GM10847 (cell line): ENCODE measurements around the gene ATP1A3.

ENCODE experiments used
- POLR2A ChIP-seq: IDR thresholded peaks from 2 replicates; pipeline ENCODE4 v1.6.1; 2011; ENCODE audit not compliant: insufficient read length; ENCODE audit errors: extremely low read depth

The ATP1A3 gene

GRCh38 chr19:41993612-41994483 is at the start of gene ATP1A3:
ATP1A3 (minus strand) TSS chr19:41994230; CDS start chr19:41994076, 154 bp downstream.
- TF ChIP-seq POLR2A: no peak

- TF ChIP-seq POLR2A: no peak
These were observed 48.6 kb upstream of the ATP1A3 start for GRCh38 chr19:42042455-42043170.

GRCh38 chr19:42040031-42040430 is 46.0 kb upstream of the ATP1A3 start:
- no peak for TF ChIP-seq POLR2A

GRCh38 chr19:42038666-42039065 is 44.6 kb upstream of the ATP1A3 start:
- no peak for TF ChIP-seq POLR2A

GRCh38 chr19:42037649-42038048 is 43.6 kb upstream of the ATP1A3 start:
- no peak for TF ChIP-seq POLR2A

GRCh38 chr19:42033413-42033812 is 39.4 kb upstream of the ATP1A3 start:
- TF ChIP-seq POLR2A: no peak

- no peak for TF ChIP-seq POLR2A
These were observed 38.4 kb upstream of the ATP1A3 start for GRCh38 chr19:42032431-42032830.

GRCh38 chr19:42030645-42031440 is 36.8 kb upstream of the ATP1A3 start:
- no peak for TF ChIP-seq POLR2A

- TF ChIP-seq POLR2A: no peak
These were observed 34.5 kb upstream of the ATP1A3 start for GRCh38 chr19:42028304-42029216.

GRCh38 chr19:42024622-42025111 is 30.6 kb upstream of the ATP1A3 start:
- no peak for TF ChIP-seq POLR2A

- no peak for TF ChIP-seq POLR2A
These were observed 29.9 kb upstream of the ATP1A3 start for GRCh38 chr19:42023943-42024260.

- no peak for TF ChIP-seq POLR2A
These were observed 29.3 kb upstream of the ATP1A3 start for GRCh38 chr19:42023121-42023942.

GRCh38 chr19:42022616-42023015 is 28.6 kb upstream of the ATP1A3 start:
- TF ChIP-seq POLR2A: no peak

- no peak for TF ChIP-seq POLR2A
These were observed 27.2 kb upstream of the ATP1A3 start for GRCh38 chr19:42021185-42021584.
